SU-DHL-6 (cell line): ENCODE data around the gene DES.

Experiments used
- EZH2phosphoT487 ChIP-seq: fragments of 200-600 bp; sonication (generic), shearing (Covaris generic); conservative IDR thresholded peaks from 2 replicates; pipeline ENCODE4 v1.6.1; 2018; ENCODE audit warnings: mild to moderate bottlenecking, antibody characterized with exemption, low read length, moderate library complexity, mixed read lengths
- TF ChIP-seq, protein P1 (sequence below): fragments of 200-600 bp; sonication (generic); IDR thresholded peaks from one replicate; pipeline ENCODE4 v1.5.1; 2017; ENCODE audit warnings: antibody characterized with exemption, mild to moderate bottlenecking, low read length, moderate library complexity; ENCODE audit not compliant: insufficient read depth, poor library complexity, severe bottlenecking

DNA sequence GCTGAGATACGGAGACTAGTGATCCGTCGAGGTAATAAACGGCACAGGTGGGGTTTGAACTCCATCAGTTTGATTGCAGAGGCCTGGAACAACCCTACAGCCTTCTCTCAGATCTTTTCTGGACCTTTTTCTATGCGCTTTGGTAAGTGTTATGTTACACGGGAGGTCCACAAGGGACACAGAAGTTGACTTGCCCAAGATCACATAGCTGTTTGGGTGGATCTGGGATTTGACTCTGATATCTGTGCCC, 29.3 kb upstream of the DES start:
- TF ChIP-seq, protein P1, sequence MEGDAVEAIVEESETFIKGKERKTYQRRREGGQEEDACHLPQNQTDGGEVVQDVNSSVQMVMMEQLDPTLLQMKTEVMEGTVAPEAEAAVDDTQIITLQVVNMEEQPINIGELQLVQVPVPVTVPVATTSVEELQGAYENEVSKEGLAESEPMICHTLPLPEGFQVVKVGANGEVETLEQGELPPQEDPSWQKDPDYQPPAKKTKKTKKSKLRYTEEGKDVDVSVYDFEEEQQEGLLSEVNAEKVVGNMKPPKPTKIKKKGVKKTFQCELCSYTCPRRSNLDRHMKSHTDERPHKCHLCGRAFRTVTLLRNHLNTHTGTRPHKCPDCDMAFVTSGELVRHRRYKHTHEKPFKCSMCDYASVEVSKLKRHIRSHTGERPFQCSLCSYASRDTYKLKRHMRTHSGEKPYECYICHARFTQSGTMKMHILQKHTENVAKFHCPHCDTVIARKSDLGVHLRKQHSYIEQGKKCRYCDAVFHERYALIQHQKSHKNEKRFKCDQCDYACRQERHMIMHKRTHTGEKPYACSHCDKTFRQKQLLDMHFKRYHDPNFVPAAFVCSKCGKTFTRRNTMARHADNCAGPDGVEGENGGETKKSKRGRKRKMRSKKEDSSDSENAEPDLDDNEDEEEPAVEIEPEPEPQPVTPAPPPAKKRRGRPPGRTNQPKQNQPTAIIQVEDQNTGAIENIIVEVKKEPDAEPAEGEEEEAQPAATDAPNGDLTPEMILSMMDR: no peak
- no peak for TF ChIP-seq EZH2phosphoT487
